ENCODE results near the gene PRPF6. TPM values are rescaled to one million over a fixed set of nuclear protein-coding genes. Genes with fewer than 3 reads are reported as not detected.

Gene PRPF6
- total and polyA plus RNA-seq, 2 of the 13 experiments (the other 11 are each of a cell fraction or from before 2014, with no cell fraction given), result 63.7 to 101 TPM

DNA sequence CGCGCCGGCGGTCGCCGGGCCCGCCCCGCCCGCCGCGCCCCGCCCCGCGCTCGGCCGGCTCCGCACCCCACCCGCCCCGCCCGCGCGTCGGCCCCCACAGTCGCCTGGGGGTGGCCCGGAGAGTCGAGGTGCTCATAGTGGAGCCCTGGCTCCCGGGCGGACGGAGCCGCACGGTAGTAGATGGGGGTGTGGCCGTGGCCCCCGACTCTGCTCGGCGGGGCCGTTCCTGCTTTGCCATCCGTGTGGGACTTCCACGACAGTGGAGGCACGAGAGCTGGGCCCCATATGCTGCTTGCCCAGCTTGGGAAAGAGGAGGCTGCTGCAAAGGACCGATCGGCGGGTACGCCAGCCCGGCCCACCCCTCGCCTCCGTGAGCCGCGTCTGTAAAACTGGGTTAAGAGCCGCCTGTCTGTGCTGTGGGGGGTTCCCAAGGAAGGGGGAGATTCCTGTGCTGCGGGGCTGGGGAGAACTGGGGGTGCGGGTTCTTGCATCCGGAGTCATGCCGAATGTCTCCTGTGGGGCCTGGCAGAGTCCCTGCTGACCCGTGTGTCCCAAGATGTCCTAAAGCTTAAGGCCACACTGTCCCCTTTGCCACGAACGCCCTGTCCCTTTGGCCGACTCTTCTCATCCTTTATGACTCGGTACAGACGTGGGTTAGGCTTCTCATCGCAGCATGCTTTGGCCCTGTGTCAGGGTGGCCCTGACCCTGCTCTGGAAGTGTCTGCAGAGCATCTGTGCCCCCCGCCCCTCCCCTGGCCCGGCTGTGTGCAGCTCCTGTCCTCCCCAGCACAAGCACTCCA, 99.3 kb downstream of the PRPF6 start, which contains the start of gene OPRL1 (continued):
- TF ChIP-seq, protein P1, sequence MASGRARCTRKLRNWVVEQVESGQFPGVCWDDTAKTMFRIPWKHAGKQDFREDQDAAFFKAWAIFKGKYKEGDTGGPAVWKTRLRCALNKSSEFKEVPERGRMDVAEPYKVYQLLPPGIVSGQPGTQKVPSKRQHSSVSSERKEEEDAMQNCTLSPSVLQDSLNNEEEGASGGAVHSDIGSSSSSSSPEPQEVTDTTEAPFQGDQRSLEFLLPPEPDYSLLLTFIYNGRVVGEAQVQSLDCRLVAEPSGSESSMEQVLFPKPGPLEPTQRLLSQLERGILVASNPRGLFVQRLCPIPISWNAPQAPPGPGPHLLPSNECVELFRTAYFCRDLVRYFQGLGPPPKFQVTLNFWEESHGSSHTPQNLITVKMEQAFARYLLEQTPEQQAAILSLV (CRISPR knock-in tag; IDR thresholded peaks at IDR 0.05; ENCODE audit: borderline replicate concordance), result no peak
- TF ChIP-seq DNMT1 (CRISPR knock-in tag; IDR thresholded peaks at IDR 0.05) (no peak; the same call in 1 of the 2 replicates), ZBTB21 (CRISPR knock-in tag; IDR thresholded peaks at IDR 0.05) (no peak), ZNF251 (CRISPR knock-in tag; IDR thresholded peaks at IDR 0.05) (no peak), POGZ (CRISPR knock-in tag; IDR thresholded peaks at IDR 0.05) (0 out of 2 replicates have a peak, but pooled peaks have one; percentile 44), HOXA7 (CRISPR knock-in tag; IDR thresholded peaks at IDR 0.05) (no peak), NKX3-1 (CRISPR knock-in tag; IDR thresholded peaks at IDR 0.05) (no peak), RXRB (CRISPR knock-in tag; IDR thresholded peaks at IDR 0.05; ENCODE audit: borderline replicate concordance) (0 out of 2 replicates have a peak, but pooled peaks have one; percentile 6), STAG1 (CRISPR knock-in tag; IDR thresholded peaks at IDR 0.05) (no peak), MED1 (CRISPR knock-in tag; IDR thresholded peaks at IDR 0.05) (no peak), ZNF547 (CRISPR knock-in tag; IDR thresholded peaks at IDR 0.05) (0 out of 2 replicates have a peak, but pooled peaks have one; percentile 75), ZBTB38 (CRISPR knock-in tag; IDR thresholded peaks at IDR 0.05) (peak; percentile 22; the same call in 1 of the 2 replicates), DR1 (CRISPR knock-in tag; IDR thresholded peaks at IDR 0.05) (peak; percentile 51; the same call in 1 of the 2 replicates), GABPA (IDR thresholded peaks at IDR 0.05; ENCODE audit: low read depth, low read length) (no peak), GABPA (CRISPR knock-in tag; IDR thresholded peaks at IDR 0.05; ENCODE audit: low read depth) (no peak), HOXA3 (CRISPR knock-in tag; IDR thresholded peaks at IDR 0.05) (no peak), ARID2 (CRISPR knock-in tag; IDR thresholded peaks at IDR 0.05; ENCODE audit: borderline replicate concordance) (peak; percentile 69; the same call in 1 of the 2 replicates), ZNF296 (CRISPR knock-in tag; conservative IDR thresholded peaks at IDR 0.05) (no peak; the same call in 1 of the 2 replicates)
- TF ChIP-seq, protein P2, sequence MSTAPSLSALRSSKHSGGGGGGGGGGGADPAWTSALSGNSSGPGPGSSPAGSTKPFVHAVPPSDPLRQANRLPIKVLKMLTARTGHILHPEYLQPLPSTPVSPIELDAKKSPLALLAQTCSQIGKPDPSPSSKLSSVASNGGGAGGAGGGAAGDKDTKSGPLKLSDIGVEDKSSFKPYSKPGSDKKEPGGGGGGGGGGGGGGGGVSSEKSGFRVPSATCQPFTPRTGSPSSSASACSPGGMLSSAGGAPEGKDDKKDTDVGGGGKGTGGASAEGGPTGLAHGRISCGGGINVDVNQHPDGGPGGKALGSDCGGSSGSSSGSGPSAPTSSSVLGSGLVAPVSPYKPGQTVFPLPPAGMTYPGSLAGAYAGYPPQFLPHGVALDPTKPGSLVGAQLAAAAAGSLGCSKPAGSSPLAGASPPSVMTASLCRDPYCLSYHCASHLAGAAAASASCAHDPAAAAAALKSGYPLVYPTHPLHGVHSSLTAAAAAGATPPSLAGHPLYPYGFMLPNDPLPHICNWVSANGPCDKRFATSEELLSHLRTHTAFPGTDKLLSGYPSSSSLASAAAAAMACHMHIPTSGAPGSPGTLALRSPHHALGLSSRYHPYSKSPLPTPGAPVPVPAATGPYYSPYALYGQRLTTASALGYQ (CRISPR knock-in tag; IDR thresholded peaks at IDR 0.05), result no peak
- TF ChIP-seq, protein P3, sequence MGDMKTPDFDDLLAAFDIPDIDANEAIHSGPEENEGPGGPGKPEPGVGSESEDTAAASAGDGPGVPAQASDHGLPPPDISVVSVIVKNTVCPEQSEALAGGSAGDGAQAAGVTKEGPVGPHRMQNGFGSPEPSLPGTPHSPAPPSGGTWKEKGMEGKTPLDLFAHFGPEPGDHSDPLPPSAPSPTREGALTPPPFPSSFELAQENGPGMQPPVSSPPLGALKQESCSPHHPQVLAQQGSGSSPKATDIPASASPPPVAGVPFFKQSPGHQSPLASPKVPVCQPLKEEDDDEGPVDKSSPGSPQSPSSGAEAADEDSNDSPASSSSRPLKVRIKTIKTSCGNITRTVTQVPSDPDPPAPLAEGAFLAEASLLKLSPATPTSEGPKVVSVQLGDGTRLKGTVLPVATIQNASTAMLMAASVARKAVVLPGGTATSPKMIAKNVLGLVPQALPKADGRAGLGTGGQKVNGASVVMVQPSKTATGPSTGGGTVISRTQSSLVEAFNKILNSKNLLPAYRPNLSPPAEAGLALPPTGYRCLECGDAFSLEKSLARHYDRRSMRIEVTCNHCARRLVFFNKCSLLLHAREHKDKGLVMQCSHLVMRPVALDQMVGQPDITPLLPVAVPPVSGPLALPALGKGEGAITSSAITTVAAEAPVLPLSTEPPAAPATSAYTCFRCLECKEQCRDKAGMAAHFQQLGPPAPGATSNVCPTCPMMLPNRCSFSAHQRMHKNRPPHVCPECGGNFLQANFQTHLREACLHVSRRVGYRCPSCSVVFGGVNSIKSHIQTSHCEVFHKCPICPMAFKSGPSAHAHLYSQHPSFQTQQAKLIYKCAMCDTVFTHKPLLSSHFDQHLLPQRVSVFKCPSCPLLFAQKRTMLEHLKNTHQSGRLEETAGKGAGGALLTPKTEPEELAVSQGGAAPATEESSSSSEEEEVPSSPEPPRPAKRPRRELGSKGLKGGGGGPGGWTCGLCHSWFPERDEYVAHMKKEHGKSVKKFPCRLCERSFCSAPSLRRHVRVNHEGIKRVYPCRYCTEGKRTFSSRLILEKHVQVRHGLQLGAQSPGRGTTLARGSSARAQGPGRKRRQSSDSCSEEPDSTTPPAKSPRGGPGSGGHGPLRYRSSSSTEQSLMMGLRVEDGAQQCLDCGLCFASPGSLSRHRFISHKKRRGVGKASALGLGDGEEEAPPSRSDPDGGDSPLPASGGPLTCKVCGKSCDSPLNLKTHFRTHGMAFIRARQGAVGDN (CRISPR knock-in tag; IDR thresholded peaks at IDR 0.05), result peak; percentile 64
- TF ChIP-seq, protein P4, sequence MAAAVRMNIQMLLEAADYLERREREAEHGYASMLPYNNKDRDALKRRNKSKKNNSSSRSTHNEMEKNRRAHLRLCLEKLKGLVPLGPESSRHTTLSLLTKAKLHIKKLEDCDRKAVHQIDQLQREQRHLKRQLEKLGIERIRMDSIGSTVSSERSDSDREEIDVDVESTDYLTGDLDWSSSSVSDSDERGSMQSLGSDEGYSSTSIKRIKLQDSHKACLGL (CRISPR knock-in tag; IDR thresholded peaks at IDR 0.05), result 0 out of 2 replicates have a peak, but pooled peaks have one; percentile 18

Measured in HepG2 (cell line).